CD14-positive monocyte (primary cell): ENCODE data around the gene MAST4. TPM values are rescaled to one million over a fixed set of nuclear protein-coding genes. Genes with fewer than 3 reads are reported as not detected.

Experiments
- DNase-seq, 3 donors: peaks; one replicate each; pipeline ENCODE4 v3.0.0-alpha.2; 2011 to 2022
- H2AFZ ChIP-seq: 2 replicates; pipeline ENCODE4 v1.6.0; 2012; ENCODE audit warnings: mild to moderate bottlenecking, low read depth, low read length, inconsistent platforms; ENCODE audit not compliant: insufficient read depth, poor library complexity, severe bottlenecking
- H3K27ac ChIP-seq, 2 donors: 1 replicate in 1 of 2; 2 replicates in 1 of 2; pipeline ENCODE4 v1.5.1; 2012 to 2013; ENCODE audit warnings: low read length in 2 of 2, control low read depth in 1 of 2, inconsistent platforms in 1 of 2, low read depth in 1 of 2, mild to moderate bottlenecking in 1 of 2
- H3K27me3 ChIP-seq, 2 donors: one replicate each; pipeline versions ENCODE4 v1.6.0 to v1.6.1; 2011 to 2013; ENCODE audit warnings: low read length in 2 of 2; ENCODE audit not compliant: control insufficient read depth in 2 of 2, insufficient read depth in 2 of 2
- H3K36me3 ChIP-seq, 2 donors: replicated peaks in 1 of 2; 1 replicate in 1 of 2; 2 replicates in 1 of 2; pipeline versions ENCODE4 v1.5.1 to v1.6.1; 2012 to 2013; ENCODE audit warnings: low read length in 2 of 2, control low read depth in 1 of 2, inconsistent platforms in 1 of 2, mild to moderate bottlenecking in 1 of 2; ENCODE audit not compliant: insufficient read depth in 2 of 2, control insufficient read depth in 1 of 2
- H3K4me1 ChIP-seq, 2 donors: 1 replicate in 1 of 2; 2 replicates in 1 of 2; pipeline versions ENCODE4 v1.5.1 to v1.6.1; 2012 to 2013; ENCODE audit warnings: low read length in 2 of 2, control low read depth in 1 of 2, inconsistent platforms in 1 of 2, mild to moderate bottlenecking in 1 of 2, moderate library complexity in 1 of 2; ENCODE audit not compliant: insufficient read depth in 2 of 2, control insufficient read depth in 1 of 2
- H3K4me2 ChIP-seq: replicated peaks from 2 replicates; pipeline ENCODE3; 2012; ENCODE audit warnings: low read length, moderate library complexity, mild to moderate bottlenecking; ENCODE audit not compliant: poor library complexity, severe bottlenecking; ENCODE audit errors: extremely low read depth
- H3K4me3 ChIP-seq, 3 experiments: fragments of 200-600 bp in 1 of 3; sonication (generic) in 1 of 3; replicated peaks in 1 of 3; 1 replicate in 2 of 3; 2 replicates in 1 of 3; pipeline ENCODE4 v1.5.1; 2011 to 2013; ENCODE audit warnings: low read length in 3 of 3, mild to moderate bottlenecking in 3 of 3, control low read depth in 2 of 3, low read depth in 2 of 3, inconsistent platforms in 1 of 3, moderate library complexity in 1 of 3
- H3K79me2 ChIP-seq: 2 replicates; pipeline ENCODE4 v1.6.0; 2012; ENCODE audit warnings: mild to moderate bottlenecking, control low read depth, inconsistent platforms, low read length, moderate library complexity; ENCODE audit not compliant: insufficient read depth
- H3K9ac ChIP-seq: 2 replicates; pipeline ENCODE4 v1.6.0; 2017; ENCODE audit warnings: low read length, mild to moderate bottlenecking; ENCODE audit not compliant: insufficient read depth, poor library complexity, severe bottlenecking
- H3K9me3 ChIP-seq, 2 donors: replicated peaks in 1 of 2; 1 replicate in 1 of 2; 2 replicates in 1 of 2; pipeline versions ENCODE4 v1.5.1 to v1.6.1; 2012 to 2013; ENCODE audit warnings: low read length in 2 of 2, control low read depth in 1 of 2; ENCODE audit not compliant: control insufficient read depth in 1 of 2, insufficient read depth in 1 of 2
- H4K20me1 ChIP-seq: 2 replicates; pipeline ENCODE4 v1.6.0; 2012; ENCODE audit warnings: mild to moderate bottlenecking, low read length, control low read depth, moderate library complexity; ENCODE audit not compliant: insufficient read depth
- H3K27ac Mint-ChIP-seq, 7 donors: one replicate each; pipeline ENCODE4 v1.8.0; 2020; ENCODE audit warnings: mild to moderate bottlenecking in 7 of 7, mixed read lengths in 7 of 7, moderate library complexity in 6 of 7, inconsistent platforms in 2 of 7
- H3K27me3 Mint-ChIP-seq, 3 donors: one replicate each; pipeline ENCODE4 v1.8.0; 2021 to 2022; ENCODE audit warnings: low read depth in 3 of 3, mild to moderate bottlenecking in 3 of 3, mixed read lengths in 3 of 3, moderate library complexity in 3 of 3, inconsistent platforms in 1 of 3
- H3K36me3 Mint-ChIP-seq, 2 donors: one replicate each; pipeline ENCODE4 v1.8.0; 2020; ENCODE audit warnings: mixed read lengths in 2 of 2, inconsistent platforms in 1 of 2, mild to moderate bottlenecking in 1 of 2
- H3K4me1 Mint-ChIP-seq: one replicate; pipeline ENCODE4 v1.8.0; 2020; ENCODE audit warnings: mild to moderate bottlenecking, mixed read lengths
- H3K4me3 Mint-ChIP-seq, 2 donors: one replicate each; pipeline ENCODE4 v1.8.0; 2020; ENCODE audit warnings: mild to moderate bottlenecking in 2 of 2, mixed read lengths in 2 of 2, moderate library complexity in 1 of 2
- H3K9me3 Mint-ChIP-seq, 7 donors: one replicate each; pipeline ENCODE4 v1.8.0; 2020 to 2022; ENCODE audit warnings: mixed read lengths in 7 of 7, mild to moderate bottlenecking in 6 of 7, moderate library complexity in 6 of 7, inconsistent platforms in 2 of 7
- WGBS: methylation state at CpG from one replicate; pipeline ENCODE4 v1.1.5; 2013; ENCODE audit warnings: missing lambda C conversion rate; ENCODE audit not compliant: insufficient coverage; 5-methylcytosine and 5-hydroxymethylcytosine counted together
- intact Hi-C, 2 donors: fragments of 100-400 bp; cut with micrococcal nuclease; formaldehyde crosslinking; loops; one replicate each; pipeline versions ENCODE4 v1.15.0 to v1.15.1; 2023
- polyA plus RNA-seq, 3 donors: library from polyadenylated mRNA; depleted of rRNA in 1 of 3; unstranded in 2 of 3; stranded (reverse) in 1 of 3; fragments of 300-500 nt in 2 of 3; fragments of >200 nt in 1 of 3; fragmentation: Illumina TruSeq in 2 of 3; gene quantifications; 1 replicate in 2 of 3; 2 replicates in 1 of 3; pipeline ENCODE4 v1.2.3, GENCODE V29; 2012 to 2021
- TF ChIP-seq, protein P1 (sequence below): fragments of 200-600 bp; IDR thresholded peaks from one replicate; pipeline ENCODE4 v1.8.0; 2022; ENCODE audit warnings: antibody characterized with exemption, mild to moderate bottlenecking

MAST4 gene
- polyA plus RNA-seq, 3 donors, result 0.03 to 0.24 TPM; not detected in 1

DNA sequence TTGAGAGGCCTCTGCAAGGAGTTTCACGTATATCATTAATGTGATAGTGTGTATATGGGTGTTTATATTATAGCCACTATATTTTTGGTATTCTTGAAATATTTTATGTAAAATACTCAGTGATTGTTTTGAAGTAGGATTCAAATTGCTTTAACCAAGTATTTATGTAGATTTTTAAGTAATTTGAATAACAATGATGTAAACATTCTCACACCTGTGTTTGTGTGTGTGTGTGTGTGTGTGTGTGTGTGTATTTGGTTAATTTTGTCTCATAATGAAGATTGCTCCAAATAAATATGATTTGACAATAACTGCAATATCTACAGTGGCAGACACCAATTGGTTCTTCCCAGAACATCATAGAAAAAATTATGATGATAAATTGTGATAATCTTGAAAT lies 307.0 kb downstream of the MAST4 start:
- no peak overlapping the region for H3K27ac Mint-ChIP-seq
- TF ChIP-seq, protein P1, sequence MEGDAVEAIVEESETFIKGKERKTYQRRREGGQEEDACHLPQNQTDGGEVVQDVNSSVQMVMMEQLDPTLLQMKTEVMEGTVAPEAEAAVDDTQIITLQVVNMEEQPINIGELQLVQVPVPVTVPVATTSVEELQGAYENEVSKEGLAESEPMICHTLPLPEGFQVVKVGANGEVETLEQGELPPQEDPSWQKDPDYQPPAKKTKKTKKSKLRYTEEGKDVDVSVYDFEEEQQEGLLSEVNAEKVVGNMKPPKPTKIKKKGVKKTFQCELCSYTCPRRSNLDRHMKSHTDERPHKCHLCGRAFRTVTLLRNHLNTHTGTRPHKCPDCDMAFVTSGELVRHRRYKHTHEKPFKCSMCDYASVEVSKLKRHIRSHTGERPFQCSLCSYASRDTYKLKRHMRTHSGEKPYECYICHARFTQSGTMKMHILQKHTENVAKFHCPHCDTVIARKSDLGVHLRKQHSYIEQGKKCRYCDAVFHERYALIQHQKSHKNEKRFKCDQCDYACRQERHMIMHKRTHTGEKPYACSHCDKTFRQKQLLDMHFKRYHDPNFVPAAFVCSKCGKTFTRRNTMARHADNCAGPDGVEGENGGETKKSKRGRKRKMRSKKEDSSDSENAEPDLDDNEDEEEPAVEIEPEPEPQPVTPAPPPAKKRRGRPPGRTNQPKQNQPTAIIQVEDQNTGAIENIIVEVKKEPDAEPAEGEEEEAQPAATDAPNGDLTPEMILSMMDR, result no peak
- no peak overlapping the region for H3K4me3 Mint-ChIP-seq
- no peak overlapping the region for H3K4me2 ChIP-seq
- peaks cover 0 to 5% (median 1%) of the 10 kb centered on the region in 3 donors for H3K27me3 Mint-ChIP-seq
- H3K27ac ChIP-seq, result no peak overlapping the region
- H3K9ac ChIP-seq, result no peak overlapping the region
- no peaks in the 10 kb centered on the region for H3K9me3 ChIP-seq
- H3K4me3 ChIP-seq, result no peak overlapping the region
- intact Hi-C loops, result no loop called here
- no peaks in the 10 kb centered on the region for H3K4me1 ChIP-seq
- no peaks in the 10 kb centered on the region for H3K27me3 ChIP-seq
- H4K20me1 ChIP-seq, result no peaks in the 10 kb centered on the region
- no peak overlapping the region for H2AFZ ChIP-seq
- H3K79me2 ChIP-seq, result no peaks in the 10 kb centered on the region
- H3K36me3 ChIP-seq, result no peaks in the 10 kb centered on the region
- DNase-seq, result no peak
- no peaks in the 10 kb centered on the region for H3K4me1 Mint-ChIP-seq
- H3K36me3 Mint-ChIP-seq, result no peaks in the 10 kb centered on the region
- no CpG with 5 or more reads among the region's 1 CpG for WGBS
- H3K9me3 Mint-ChIP-seq, result no peaks in the 10 kb centered on the region

GRCh38 chr5:66903709-66904108 lies 307.5 kb downstream of the MAST4 start:
- H3K27ac ChIP-seq, result no peak overlapping the region
- Mint-ChIP-seq H3K27ac (no peak overlapping the region), H3K4me3 (no peak overlapping the region), H3K4me1 (no peaks in the 10 kb centered on the region), H3K27me3 (peaks cover 0 to 5% (median 1%) of the 10 kb centered on the region in 3 donors), H3K9me3 (no peaks in the 10 kb centered on the region), H3K36me3 (no peaks in the 10 kb centered on the region)
- H2AFZ ChIP-seq, result no peak overlapping the region
- H3K9me3 ChIP-seq, result no peaks in the 10 kb centered on the region
- no peak for DNase-seq
- H3K36me3 ChIP-seq, result no peaks in the 10 kb centered on the region
- no peak overlapping the region for H3K9ac ChIP-seq
- no peak overlapping the region for H3K4me2 ChIP-seq
- TF ChIP-seq, protein P1, result no peak
- H3K4me3 ChIP-seq, result no peak overlapping the region
- H3K4me1 ChIP-seq, result no peaks in the 10 kb centered on the region
- no peaks in the 10 kb centered on the region for H4K20me1 ChIP-seq
- no peaks in the 10 kb centered on the region for H3K79me2 ChIP-seq
- intact Hi-C loops, result no loop called here
- 100% methylated on average over 2 of the region's 3 CpGs for WGBS
- H3K27me3 ChIP-seq, result no peaks in the 10 kb centered on the region
